T-cell (primary cell): Measurements from ENCODE around the gene PLEKHG5. TPM values are rescaled to one million over a fixed set of nuclear protein-coding genes. Genes with fewer than 3 reads are reported as not detected.
A peak's percentile ranks its signal among the peaks of the same experiment; 100 is the strongest.

ENCODE experiments used
- ATAC-seq, 4 experiments: fragments of 200-7000 bp in 3 of 4; fragments of 150-1000 bp in 1 of 4; cut with Tn5 transposase; replicated peaks in 1 of 4; 1 replicate in 3 of 4; 2 replicates in 1 of 4; pipeline ENCODE4 v1.10.0; 2021; ENCODE audit warnings: moderate library complexity in 3 of 4, mild to moderate bottlenecking in 2 of 4, moderate number of reproducible peaks in 1 of 4
- CTCF ChIA-PET, 2 donors: fragments of 300-600 bp; sonication (Branson Sonifier 250); formaldehyde crosslinking; loops; one replicate each; lab custom pipeline; 2022; ENCODE audit warnings: antibody characterized with exemption in 2 of 2; lab: Charles Lee
- POLR2A ChIA-PET, 2 donors: fragments of 300-600 bp; sonication (Branson Sonifier 250); formaldehyde crosslinking; loops; one replicate each; lab custom pipeline; 2022; ENCODE audit warnings: antibody characterized with exemption in 2 of 2; lab: Charles Lee
- DNase-seq, 35 experiments: peaks; one replicate each; pipeline versions ENCODE4 v3.0.0 to v3.0.0-alpha.2; 2013 to 2023
- H3K27ac ChIP-seq: one replicate; pipeline ENCODE4 v1.5.1; 2013; ENCODE audit warnings: low read length
- H3K27me3 ChIP-seq, 2 experiments: replicated peaks in 1 of 2; 1 replicate in 1 of 2; 2 replicates in 1 of 2; pipeline versions ENCODE4 v1.6.1 to v1.7.0; 2013; ENCODE audit warnings: low read length in 1 of 2, mixed read lengths in 1 of 2; ENCODE audit not compliant: control insufficient read depth in 2 of 2, insufficient read depth in 2 of 2; ENCODE audit errors: extremely low read depth in 1 of 2
- H3K36me3 ChIP-seq, 2 donors: 1 replicate in 1 of 2; 2 replicates in 1 of 2; pipeline versions ENCODE4 v1.6.1 to v1.7.0; 2013; ENCODE audit warnings: low read length in 1 of 2; ENCODE audit not compliant: control insufficient read depth in 2 of 2, insufficient read depth in 1 of 2; ENCODE audit errors: extremely low read depth in 1 of 2
- H3K4me1 ChIP-seq, 2 experiments: 1 replicate in 1 of 2; 2 replicates in 1 of 2; pipeline versions ENCODE4 v1.6.1 to v1.7.0; 2013; ENCODE audit warnings: low read length in 2 of 2, mixed read lengths in 1 of 2; ENCODE audit not compliant: insufficient read depth in 2 of 2, control insufficient read depth in 1 of 2; ENCODE audit errors: extremely low read depth in 1 of 2
- H3K4me3 ChIP-seq, 2 donors: 1 replicate in 1 of 2; 2 replicates in 1 of 2; pipeline versions ENCODE4 v1.5.1 to v1.7.0; 2013; ENCODE audit warnings: mild to moderate bottlenecking in 2 of 2, low read length in 1 of 2, moderate library complexity in 1 of 2; ENCODE audit not compliant: control insufficient read depth in 1 of 2; ENCODE audit errors: extremely low read depth in 1 of 2
- H3K9me3 ChIP-seq: 2 replicates; pipeline ENCODE4 v1.7.0; 2013
- H3K27ac Mint-ChIP-seq, 2 donors: one replicate each; pipeline ENCODE4 v1.8.0; 2020 to 2021; ENCODE audit warnings: mild to moderate bottlenecking in 2 of 2, mixed read lengths in 2 of 2
- H3K27me3 Mint-ChIP-seq, 2 donors: one replicate each; pipeline ENCODE4 v1.8.0; 2021 to 2022; ENCODE audit warnings: mixed read lengths in 2 of 2
- H3K36me3 Mint-ChIP-seq: one replicate; pipeline ENCODE4 v1.8.0; 2021; ENCODE audit warnings: mixed read lengths
- H3K4me1 Mint-ChIP-seq, 3 donors: one replicate each; pipeline ENCODE4 v1.8.0; 2020 to 2022; ENCODE audit warnings: mixed read lengths in 3 of 3, mild to moderate bottlenecking in 1 of 3
- H3K4me3 Mint-ChIP-seq, 3 donors: one replicate each; pipeline ENCODE4 v1.8.0; 2020 to 2022; ENCODE audit warnings: mild to moderate bottlenecking in 3 of 3, mixed read lengths in 3 of 3, moderate library complexity in 3 of 3
- H3K9me3 Mint-ChIP-seq, 3 donors: one replicate each; pipeline ENCODE4 v1.8.0; 2020 to 2022; ENCODE audit warnings: mixed read lengths in 3 of 3
- WGBS: methylation state at CpG from one replicate; pipeline ENCODE4 v1.1.5; 2013; ENCODE audit warnings: missing lambda C conversion rate; ENCODE audit not compliant: insufficient coverage; 5-methylcytosine and 5-hydroxymethylcytosine counted together
- total RNA-seq, 35 experiments: library from RNA in 6 of 35; stranded (reverse) in 6 of 35; fragments of 120-200 nt in 1 of 35; gene quantifications; one replicate each; pipeline versions ENCODE4 v1.2.1 to v1.2.4 and lab custom pipeline; 2013 to 2026

PLEKHG5 gene
- total RNA-seq, 5 donors from 2014 or later (not counting 1 experiment from before 2014, with no cell fraction given), result 7.1 to 18.2 (median 8.4) TPM

DNA sequence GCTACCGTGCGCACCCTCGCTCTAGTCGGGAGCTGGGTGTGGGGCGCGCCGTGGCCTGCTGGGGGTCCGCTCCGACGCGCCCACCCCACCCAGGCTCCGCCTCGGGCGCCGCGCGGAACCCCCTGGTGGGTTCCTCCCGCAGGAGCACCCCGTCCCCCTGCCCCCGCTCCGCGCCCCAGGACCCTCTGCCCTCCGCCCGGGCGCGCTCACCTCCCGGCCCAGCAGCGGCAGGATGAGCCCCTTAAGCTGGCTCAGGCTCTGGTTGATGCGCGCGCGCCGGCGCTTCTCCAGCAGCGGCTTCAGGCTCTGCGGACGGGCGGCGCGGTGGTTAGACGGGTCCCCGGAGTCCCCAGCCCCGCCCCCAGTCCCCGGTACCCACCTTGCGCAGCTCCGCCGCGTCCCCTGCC is 72.1 kb downstream of the PLEKHG5 start:
- H3K4me1 ChIP-seq, result peaks cover 3 to 47% of the 10 kb centered on the region in 2 experiments
- peaks cover 2 to 93% of the 10 kb centered on the region in 2 experiments for H3K27me3 ChIP-seq
- DNase-seq (no peak), ATAC-seq (peak in 2 of 4 experiments; percentile 17 to 19)
- H3K9me3 Mint-ChIP-seq, result no peaks in the 10 kb centered on the region
- peaks cover 49 to 75% of the 10 kb centered on the region in 2 donors for H3K27me3 Mint-ChIP-seq
- no peaks in the 10 kb centered on the region for H3K36me3 ChIP-seq
- ChIA-PET CTCF (no interaction called here), POLR2A (no interaction called here)
- no peaks in the 10 kb centered on the region for H3K36me3 Mint-ChIP-seq
- H3K9me3 ChIP-seq, result no peaks in the 10 kb centered on the region
- H3K4me1 Mint-ChIP-seq, result peaks cover 9 to 27% (median 16%) of the 10 kb centered on the region in 3 donors
- H3K27ac ChIP-seq, result no peak overlapping the region
- no peak overlapping the region for H3K4me3 ChIP-seq
- H3K4me3 Mint-ChIP-seq, result peak overlapping the region in 1 of 3 donors; percentile 65
- WGBS, result 4% methylated on average over 46 of the region's 48 CpGs
- no peak overlapping the region for H3K27ac Mint-ChIP-seq

DNA sequence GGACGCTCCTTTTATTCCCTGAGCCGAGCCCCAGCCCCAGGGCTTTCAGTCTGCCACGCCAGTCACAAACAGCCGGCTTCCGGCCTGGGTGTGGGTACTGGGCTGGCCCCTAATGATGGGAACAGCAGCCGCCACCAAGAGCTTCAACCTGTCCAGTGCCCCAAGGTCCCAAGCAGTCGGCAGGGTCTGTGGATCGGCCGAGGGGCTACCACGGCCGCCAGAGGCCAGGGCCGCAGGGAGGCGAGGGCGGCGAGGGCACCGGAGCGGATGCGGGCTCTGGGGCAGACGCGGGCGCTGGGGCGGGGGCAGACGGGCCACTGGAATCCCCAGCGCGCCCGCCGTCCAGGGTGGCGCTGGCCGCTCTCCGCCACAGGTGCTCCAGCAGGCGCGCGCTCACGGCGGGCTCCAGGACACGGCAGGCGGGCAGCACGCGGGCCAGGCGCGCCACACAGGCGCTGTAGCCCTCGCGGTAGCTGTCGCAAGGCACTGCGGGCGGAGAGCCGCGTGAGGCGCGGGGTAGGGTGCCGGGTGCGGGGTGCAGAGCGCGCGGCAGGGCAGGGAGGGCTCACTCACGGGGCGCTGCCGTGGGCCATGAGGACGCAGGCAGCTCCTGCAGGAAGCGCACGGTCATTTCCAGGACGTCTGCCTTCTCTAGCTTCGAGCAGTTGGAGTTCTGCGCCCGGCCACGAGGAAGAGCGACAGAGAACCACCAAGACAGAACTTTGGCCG is 72.6 kb downstream of the PLEKHG5 start:
- WGBS, result 13% methylated on average over 67 of the region's 69 CpGs
- no peak for DNase-seq
- Mint-ChIP-seq H3K27ac (no peak overlapping the region), H3K4me1 (peaks cover 7 to 23% (median 12%) of the 10 kb centered on the region in 3 donors), H3K27me3 (peaks cover 47 to 75% of the 10 kb centered on the region in 2 donors), H3K36me3 (no peaks in the 10 kb centered on the region), H3K9me3 (no peaks in the 10 kb centered on the region), H3K4me3 (peak overlapping the region in 1 of 3 donors; percentile 28)
- Histone ChIP-seq H3K4me3 (no peak overlapping the region), H3K4me1 (peaks cover 3 to 45% of the 10 kb centered on the region in 2 experiments), H3K36me3 (no peaks in the 10 kb centered on the region), H3K27ac (no peak overlapping the region), H3K9me3 (no peaks in the 10 kb centered on the region), H3K27me3 (peaks cover 2 to 93% of the 10 kb centered on the region in 2 experiments)
- no peak for ATAC-seq
- POLR2A ChIA-PET, result no interaction called here
- CTCF ChIA-PET, result no interaction called here

DNA sequence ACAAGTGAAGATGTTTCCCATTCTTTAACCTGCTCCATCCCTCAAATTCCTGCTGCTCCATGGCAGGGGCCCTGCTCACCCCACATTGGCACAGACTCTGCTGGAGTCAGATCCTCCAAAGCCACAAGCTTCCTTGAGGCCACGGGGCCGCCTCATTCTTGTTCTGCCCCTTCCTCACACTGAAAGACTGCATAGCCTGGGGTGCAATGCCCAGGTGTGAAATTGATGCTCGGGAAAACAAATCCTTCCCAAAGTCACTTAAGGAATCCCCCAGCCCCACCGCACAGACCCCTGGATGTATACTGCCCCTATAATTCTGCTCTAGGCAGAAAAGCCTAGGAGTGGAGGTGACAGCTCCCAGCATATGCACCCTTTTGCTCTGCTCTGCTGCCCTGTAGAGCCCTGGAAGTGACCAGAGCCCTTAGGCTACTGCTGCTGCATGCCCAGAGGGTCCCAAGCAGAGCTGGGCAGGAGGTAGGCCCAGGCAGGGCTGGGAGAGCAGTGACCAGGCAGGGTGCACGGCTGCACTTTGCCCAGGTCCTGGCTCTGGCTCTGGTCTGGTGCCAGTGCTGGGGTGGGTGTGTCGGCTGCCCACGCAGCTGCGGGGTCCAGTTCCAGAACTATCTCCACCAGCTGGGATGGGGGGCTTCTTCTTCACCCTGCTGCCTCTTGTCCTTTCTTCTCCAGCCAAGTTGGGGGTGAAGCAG is 73.4 kb downstream of the PLEKHG5 start:
- 68% methylated on average over 5 of the region's 8 CpGs for WGBS
- peaks cover 2 to 93% of the 10 kb centered on the region in 2 experiments for H3K27me3 ChIP-seq
- Mint-ChIP-seq H3K4me1 (peaks cover 7 to 18% (median 7%) of the 10 kb centered on the region in 3 donors), H3K27ac (no peak overlapping the region), H3K27me3 (peaks cover 46 to 79% of the 10 kb centered on the region in 2 donors), H3K9me3 (no peaks in the 10 kb centered on the region), H3K4me3 (no peak overlapping the region), H3K36me3 (no peaks in the 10 kb centered on the region)
- H3K9me3 ChIP-seq, result no peaks in the 10 kb centered on the region
- H3K36me3 ChIP-seq, result no peaks in the 10 kb centered on the region
- ATAC-seq (no peak), DNase-seq (no peak)
- no peak overlapping the region for H3K4me3 ChIP-seq
- ChIA-PET CTCF (no interaction called here), POLR2A (no interaction called here)
- H3K4me1 ChIP-seq, result peaks cover 3 to 38% of the 10 kb centered on the region in 2 experiments
- H3K27ac ChIP-seq, result no peak overlapping the region

Other genes starting within 250 kb of the PLEKHG5 start
- gene HES3, start 247.5 kb downstream of the PLEKHG5 start, total RNA-seq, result not detected
- 1 to 10 TPM in 1 of 5 donors, under 1 TPM in 4; 0.35 to 2.7 (median 0.72) TPM for gene GPR153, start 230.6 kb downstream of the PLEKHG5 start, total RNA-seq
- gene ACOT7, start 97.9 kb downstream of the PLEKHG5 start, total RNA-seq, result 1 to 10 TPM; 6.1 to 9.3 (median 7.4) TPM
- gene HES2, start 71.7 kb downstream of the PLEKHG5 start, total RNA-seq, result under 1 TPM in 1 of 5 donors, not detected in 4; 0.16 TPM
- gene ESPN, start 66.9 kb downstream of the PLEKHG5 start, total RNA-seq, result 1 to 10 TPM; 2.1 to 9.2 (median 6.2) TPM
- gene TNFRSF25, start 25.5 kb downstream of the PLEKHG5 start, total RNA-seq, result 100 to 1,000 TPM; 215 to 580 (median 446) TPM
- gene NOL9, start 62.8 kb upstream of the PLEKHG5 start, total RNA-seq, result 10 to 100 TPM; 48.6 to 66.6 (median 58.7) TPM
- gene TAS1R1, start 63.6 kb upstream of the PLEKHG5 start, total RNA-seq, result not detected
- 10 to 100 TPM; 42.2 to 82.3 (median 70.3) TPM for gene ZBTB48, start 88.3 kb upstream of the PLEKHG5 start, total RNA-seq
- 10 to 100 TPM; 21.9 to 72.3 (median 61.6) TPM for gene KLHL21, start 111.2 kb upstream of the PLEKHG5 start, total RNA-seq
- 10 to 100 TPM in 3 of 5 donors, 1 to 10 TPM in 2; 6.0 to 12.7 (median 11.9) TPM for gene PHF13, start 122.1 kb upstream of the PLEKHG5 start, total RNA-seq
- gene THAP3, start 133.2 kb upstream of the PLEKHG5 start, total RNA-seq, result 10 to 100 TPM; 12.8 to 37.1 (median 26.1) TPM
- 10 to 100 TPM; 38.5 to 45.2 (median 42.1) TPM for gene DNAJC11, start 210.1 kb upstream of the PLEKHG5 start, total RNA-seq